Calu3 (cell line): ENCODE data around the gene MEGF9. TPM values are rescaled to one million over a fixed set of nuclear protein-coding genes. Genes with fewer than 3 reads are reported as not detected.

Experiments
- BruUV-seq: library from RNA; stranded (reverse); fragments of 400-500 nt; replicated peaks from 2 replicates; lab custom pipeline; 2021; lab: Mats Ljungman, UMichigan
- CTCF ChIA-PET: fragments of 300-600 bp; sonication (Branson Sonifier 250); formaldehyde crosslinking; loops from one replicate; lab custom pipeline; 2022; ENCODE audit warnings: antibody characterized with exemption; lab: Charles Lee
- DNase-seq: peaks from one replicate; pipeline ENCODE4 v3.0.0; 2022
- H3K27ac Mint-ChIP-seq: one replicate; pipeline ENCODE4 v1.8.0; 2022; ENCODE audit warnings: mixed read lengths; ENCODE audit not compliant: unreplicated experiment
- H3K27me3 Mint-ChIP-seq: one replicate; pipeline ENCODE4 v1.8.0; 2022; ENCODE audit warnings: mixed read lengths; ENCODE audit not compliant: unreplicated experiment
- H3K36me3 Mint-ChIP-seq: one replicate; pipeline ENCODE4 v1.8.0; 2022; ENCODE audit warnings: mild to moderate bottlenecking, moderate library complexity, mixed read lengths; ENCODE audit not compliant: insufficient read depth, unreplicated experiment
- H3K4me1 Mint-ChIP-seq: one replicate; pipeline ENCODE4 v1.8.0; 2022; ENCODE audit warnings: mild to moderate bottlenecking, low read depth, mixed read lengths; ENCODE audit not compliant: unreplicated experiment
- H3K4me3 Mint-ChIP-seq: one replicate; pipeline ENCODE4 v1.8.0; 2022; ENCODE audit warnings: mild to moderate bottlenecking, low read depth, moderate library complexity, mixed read lengths; ENCODE audit not compliant: unreplicated experiment
- H3K9me3 Mint-ChIP-seq: one replicate; pipeline ENCODE4 v1.8.0; 2022; ENCODE audit warnings: low read depth, mixed read lengths; ENCODE audit not compliant: unreplicated experiment
- intact Hi-C: fragments of 100-400 bp; cut with micrococcal nuclease; formaldehyde crosslinking; loops from one replicate; pipeline ENCODE4 v1.10.0; 2022; ENCODE audit not compliant: unreplicated experiment
- total RNA-seq: library from RNA; stranded (reverse); gene quantifications from 2 replicates; pipeline ENCODE4 v1.2.3, GENCODE V29; 2022
- TF ChIP-seq, protein P1 (sequence below): fragments of 200-600 bp; IDR thresholded peaks from one replicate; pipeline ENCODE4 v1.8.0; 2022; ENCODE audit warnings: antibody characterized with exemption; ENCODE audit not compliant: unreplicated experiment

MEGF9 gene
- total RNA-seq, 1 experiment from 2014 or later: 7.1 TPM

DNA sequence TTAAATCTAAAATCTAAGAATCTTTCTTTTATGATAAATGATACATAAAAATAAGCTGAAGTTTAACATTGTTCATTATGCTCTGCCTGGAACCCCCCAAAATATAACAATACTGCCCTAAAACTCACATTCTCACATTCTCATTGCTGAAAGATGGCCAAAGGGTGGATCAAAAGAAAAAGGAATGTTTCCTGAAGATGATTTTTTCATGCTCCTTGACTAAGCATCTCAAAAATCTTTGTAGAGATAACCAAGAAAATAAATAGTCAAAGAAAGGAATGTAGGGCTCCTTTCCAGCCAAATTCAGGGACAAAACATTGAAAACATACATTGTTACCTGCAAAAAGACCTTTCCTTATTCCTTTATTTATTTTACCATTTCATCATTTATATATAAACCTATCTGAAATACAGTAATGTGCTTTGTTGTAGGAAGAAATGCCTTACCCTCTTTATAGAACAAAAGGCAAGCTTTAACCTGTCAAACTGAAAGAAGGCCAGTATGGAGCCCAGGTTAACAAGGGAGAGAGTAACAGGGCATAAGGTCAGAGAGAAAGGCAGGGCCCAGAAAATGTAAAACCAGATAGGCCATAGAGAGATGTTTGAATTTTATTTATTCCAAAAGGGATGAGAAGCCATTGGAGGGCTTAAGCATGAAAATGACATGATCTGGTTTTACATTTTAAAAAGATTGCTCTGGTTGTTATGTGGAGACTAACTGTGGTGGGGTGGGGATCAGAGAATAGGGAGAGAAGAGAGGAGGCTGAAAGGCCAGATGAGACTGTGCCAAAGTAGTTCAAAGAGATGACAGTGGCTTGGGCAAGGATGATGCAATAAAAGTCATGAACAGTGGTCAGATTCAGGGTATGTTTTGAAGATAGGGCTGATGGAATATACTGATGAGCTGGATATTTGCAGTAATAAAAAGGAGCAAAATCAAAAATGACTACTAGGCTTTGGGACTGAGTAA, 97.0 kb downstream of the MEGF9 start:
- H3K9me3 Mint-ChIP-seq: no peaks in the 10 kb centered on the region
- TF ChIP-seq, protein P1, sequence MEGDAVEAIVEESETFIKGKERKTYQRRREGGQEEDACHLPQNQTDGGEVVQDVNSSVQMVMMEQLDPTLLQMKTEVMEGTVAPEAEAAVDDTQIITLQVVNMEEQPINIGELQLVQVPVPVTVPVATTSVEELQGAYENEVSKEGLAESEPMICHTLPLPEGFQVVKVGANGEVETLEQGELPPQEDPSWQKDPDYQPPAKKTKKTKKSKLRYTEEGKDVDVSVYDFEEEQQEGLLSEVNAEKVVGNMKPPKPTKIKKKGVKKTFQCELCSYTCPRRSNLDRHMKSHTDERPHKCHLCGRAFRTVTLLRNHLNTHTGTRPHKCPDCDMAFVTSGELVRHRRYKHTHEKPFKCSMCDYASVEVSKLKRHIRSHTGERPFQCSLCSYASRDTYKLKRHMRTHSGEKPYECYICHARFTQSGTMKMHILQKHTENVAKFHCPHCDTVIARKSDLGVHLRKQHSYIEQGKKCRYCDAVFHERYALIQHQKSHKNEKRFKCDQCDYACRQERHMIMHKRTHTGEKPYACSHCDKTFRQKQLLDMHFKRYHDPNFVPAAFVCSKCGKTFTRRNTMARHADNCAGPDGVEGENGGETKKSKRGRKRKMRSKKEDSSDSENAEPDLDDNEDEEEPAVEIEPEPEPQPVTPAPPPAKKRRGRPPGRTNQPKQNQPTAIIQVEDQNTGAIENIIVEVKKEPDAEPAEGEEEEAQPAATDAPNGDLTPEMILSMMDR: no peak
- no peaks in the 10 kb centered on the region for H3K4me1 Mint-ChIP-seq
- H3K36me3 Mint-ChIP-seq: no peaks in the 10 kb centered on the region
- CTCF ChIA-PET: no interaction called here
- intact Hi-C loops: loop anchor here (5.0 kb wide), 1 partner anchor 115 kb away; no protein-coding TSS in a partner anchor
- H3K27me3 Mint-ChIP-seq: no peaks in the 10 kb centered on the region
- H3K27ac Mint-ChIP-seq: no peak overlapping the region
- no peak for DNase-seq
- H3K4me3 Mint-ChIP-seq: no peak overlapping the region
- BruUV-seq: no TSS peak

DNA sequence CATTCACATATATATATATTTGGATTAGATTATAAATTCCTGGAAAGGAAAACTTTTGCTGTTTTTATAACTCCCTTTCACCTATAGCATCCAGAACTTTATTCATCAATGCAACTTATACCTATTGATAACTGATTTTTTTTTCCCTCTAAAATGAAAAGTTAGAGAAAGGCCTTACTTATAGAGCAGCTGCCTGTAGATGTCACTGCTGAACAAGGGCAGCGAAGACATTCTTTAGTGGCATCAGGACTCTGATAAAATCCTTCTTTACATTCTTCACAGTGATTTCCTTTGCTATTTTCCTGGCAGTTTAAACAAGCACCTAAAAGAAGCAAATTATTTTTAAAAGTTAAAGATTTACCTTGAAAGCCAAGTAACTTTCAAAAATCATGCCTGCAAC, 102.1 kb downstream of the MEGF9 start:
- intact Hi-C loops: no loop called here
- H3K27ac Mint-ChIP-seq: no peak overlapping the region
- no peaks in the 10 kb centered on the region for H3K36me3 Mint-ChIP-seq
- no peaks in the 10 kb centered on the region for H3K27me3 Mint-ChIP-seq
- no TSS peak for BruUV-seq
- DNase-seq: no peak
- TF ChIP-seq, protein P1: no peak
- no peaks in the 10 kb centered on the region for H3K9me3 Mint-ChIP-seq
- CTCF ChIA-PET: interaction anchor here (0.7 kb wide), 1 partner anchor 1532 kb away, joined by 8 read pairs; no protein-coding TSS in a partner anchor
- H3K4me1 Mint-ChIP-seq: no peaks in the 10 kb centered on the region
- H3K4me3 Mint-ChIP-seq: no peak overlapping the region

DNA sequence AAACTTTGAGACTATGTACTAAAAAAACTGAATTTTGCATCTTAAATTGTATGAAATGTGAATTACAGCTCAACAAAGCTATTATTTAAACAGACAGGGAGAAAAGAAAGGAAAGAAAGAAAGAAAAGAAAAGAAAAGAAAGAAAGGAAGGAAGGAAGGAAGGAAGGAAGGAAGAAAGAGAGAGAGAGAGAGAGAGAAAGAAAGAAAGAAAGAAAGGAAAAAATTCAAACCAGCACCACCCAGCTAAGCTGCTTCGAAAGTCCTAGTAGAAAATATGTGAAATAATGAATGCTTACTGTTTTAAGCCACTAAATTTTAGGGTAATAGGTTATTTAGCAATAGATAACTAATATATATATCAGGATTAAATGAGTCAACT, 102.6 kb downstream of the MEGF9 start:
- no peak overlapping the region for H3K27ac Mint-ChIP-seq
- intact Hi-C loops: no loop called here

DNA sequence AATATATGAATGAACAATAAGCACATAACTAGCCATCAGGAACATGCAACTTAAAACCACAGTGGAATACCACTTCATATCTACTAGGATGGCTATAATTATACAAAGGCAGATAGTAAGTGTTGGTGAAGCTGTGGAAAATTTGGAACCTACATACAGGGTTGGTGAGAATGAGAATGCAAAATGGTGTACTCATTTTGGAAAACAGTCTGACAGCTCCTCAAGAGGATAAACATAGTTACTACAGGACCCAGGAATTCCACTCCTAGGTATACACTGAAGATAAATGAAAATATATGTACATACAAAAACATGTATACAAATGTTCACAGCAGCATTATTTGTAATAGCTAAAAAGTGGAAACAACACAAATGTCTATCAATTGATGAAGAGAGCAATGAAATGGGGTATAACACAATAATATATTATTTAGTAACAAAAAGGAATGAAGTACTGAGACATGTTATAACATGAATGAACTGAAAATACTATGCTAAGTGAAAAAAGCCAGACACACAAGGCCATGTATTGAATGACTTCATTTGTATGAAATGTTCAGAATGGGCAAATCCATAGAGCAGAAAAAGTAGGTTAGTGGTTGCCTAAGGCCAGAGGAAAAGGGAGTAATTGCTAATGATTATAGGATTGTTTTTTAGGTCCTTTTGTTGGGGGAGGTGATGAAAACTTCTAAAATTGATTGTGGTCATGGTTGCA, 103.1 kb downstream of the MEGF9 start:
- CTCF ChIA-PET: no interaction called here
- BruUV-seq: no TSS peak
- Mint-ChIP-seq H3K27me3 (no peaks in the 10 kb centered on the region), H3K9me3 (no peaks in the 10 kb centered on the region), H3K4me3 (no peak overlapping the region), H3K36me3 (no peaks in the 10 kb centered on the region), H3K27ac (no peak overlapping the region), H3K4me1 (no peaks in the 10 kb centered on the region)
- DNase-seq: no peak
- TF ChIP-seq, protein P1: no peak
- intact Hi-C loops: no loop called here

More for the DNA sequence above, 102.6 kb downstream of the MEGF9 start:
- BruUV-seq: no TSS peak
- Mint-ChIP-seq H3K36me3 (no peaks in the 10 kb centered on the region), H3K9me3 (no peaks in the 10 kb centered on the region), H3K4me1 (no peaks in the 10 kb centered on the region), H3K4me3 (no peak overlapping the region), H3K27me3 (no peaks in the 10 kb centered on the region)
- TF ChIP-seq, protein P1: no peak
- CTCF ChIA-PET: no interaction called here
- no peak for DNase-seq
